Left lung (tissue), 10 donors: ENCODE data around the gene UROS. TPM values are rescaled to one million over a fixed set of nuclear protein-coding genes. Genes with fewer than 3 reads are reported as not detected.

Experiments
- ATAC-seq: fragments of 200-7000 bp; cut with Tn5 transposase; one replicate; pipeline ENCODE4 v1.9.1; 2020; ENCODE audit warnings: moderate library complexity
- DNase-seq, 4 donors: peaks; one replicate each; pipeline ENCODE4 v3.0.0-alpha.2; 2013 to 2020
- H3K27ac ChIP-seq, 2 donors: fragments of 200-600 bp; sonication (generic) in 1 of 2; one replicate each; pipeline versions ENCODE4 v1.5.0 to v1.8.0; 2020 to 2021
- H3K27me3 ChIP-seq, 2 donors: fragments of 200-600 bp; sonication (generic) in 1 of 2; one replicate each; pipeline versions ENCODE4 v1.5.0 to v1.8.0; 2020 to 2021
- H3K36me3 ChIP-seq, 2 donors: fragments of 200-600 bp; sonication (generic) in 1 of 2; one replicate each; pipeline versions ENCODE4 v1.5.0 to v1.8.0; 2020 to 2021
- H3K4me1 ChIP-seq, 2 donors: fragments of 200-600 bp; one replicate each; pipeline ENCODE4 v1.8.0; 2021
- H3K4me3 ChIP-seq, 2 donors: fragments of 200-600 bp; sonication (generic) in 1 of 2; one replicate each; pipeline versions ENCODE4 v1.5.0 to v1.8.0; 2020 to 2021; ENCODE audit warnings: mild to moderate bottlenecking in 1 of 2
- H3K9me3 ChIP-seq, 2 donors: fragments of 200-600 bp; sonication (generic) in 1 of 2; one replicate each; pipeline versions ENCODE4 v1.5.0 to v1.8.0; 2020 to 2021
- CTCF ChIP-seq, 2 donors: fragments of 200-600 bp; sonication (generic) in 1 of 2; IDR thresholded peaks; one replicate each; pipeline versions ENCODE4 v1.5.0 to v1.8.0; 2021; ENCODE audit warnings: antibody characterized with exemption in 2 of 2
- intact Hi-C, 2 donors: fragments of 100-400 bp; cut with DNase I; formaldehyde crosslinking; loops; one replicate each; pipeline versions ENCODE4 v1.11.2 to v1.14.2; 2022
- polyA plus RNA-seq, 6 donors: library from polyadenylated mRNA; unstranded; fragments of 120-200 nt; gene quantifications; one replicate each; pipeline ENCODE4 v1.2.1, GENCODE V29; 2013; ENCODE audit not compliant: insufficient read length in 6 of 6
- total RNA-seq, 2 donors: library from RNA; stranded (reverse); fragmentation: NEBNext Ultra II Directional; extraction: Animal tissue kit (Norgen Biotek cat#: 25700); gene quantifications; one replicate each; pipeline ENCODE4 v1.2.1, GENCODE V29; 2021
- donor health status: DM: no; HTN: yes; CAD: no.
- donor health status: DM: no; HTN: no; CAD: no.

The UROS gene
- total and polyA plus RNA-seq, 8 donors, result 42.0 to 73.0 (median 67.0) TPM

- Histone ChIP-seq H3K36me3 (peaks cover 0 to 96% of the 10 kb centered on the region in 2 donors), H3K4me3 (no peak overlapping the region), H3K27ac (no peak overlapping the region), H3K4me1 (no peaks in the 10 kb centered on the region), H3K27me3 (no peaks in the 10 kb centered on the region), H3K9me3 (no peaks in the 10 kb centered on the region)
- no peak for ATAC-seq
- intact Hi-C loops, result no loop called here
- DNase-seq, result no peak
- TF ChIP-seq CTCF (IDR thresholded peaks at IDR 0.05), result no peak
Observed at GRCh38 chr10:125761961-125762360, 61.1 kb downstream of the UROS start.

GRCh38 chr10:125757742-125758141 is 65.3 kb downstream of the UROS start:
- ATAC-seq (no peak), DNase-seq (no peak)
- intact Hi-C loops, result no loop called here
- no peak for TF ChIP-seq CTCF (IDR thresholded peaks at IDR 0.05)
- Histone ChIP-seq H3K4me1 (no peaks in the 10 kb centered on the region), H3K36me3 (peaks cover 0 to 98% of the 10 kb centered on the region in 2 donors), H3K4me3 (no peak overlapping the region), H3K9me3 (no peaks in the 10 kb centered on the region), H3K27ac (no peak overlapping the region), H3K27me3 (no peaks in the 10 kb centered on the region)

- ATAC-seq (no peak), DNase-seq (no peak)
- Histone ChIP-seq H3K27ac (no peak overlapping the region), H3K36me3 (peaks cover 0 to 98% of the 10 kb centered on the region in 2 donors), H3K4me1 (no peaks in the 10 kb centered on the region), H3K9me3 (no peaks in the 10 kb centered on the region), H3K27me3 (no peaks in the 10 kb centered on the region), H3K4me3 (no peak overlapping the region)
- intact Hi-C loops, result no loop called here
- TF ChIP-seq CTCF (IDR thresholded peaks at IDR 0.05), result no peak
Observed at GRCh38 chr10:125756853-125757487, 66.1 kb downstream of the UROS start.

- Histone ChIP-seq H3K4me3 (no peak overlapping the region), H3K9me3 (no peaks in the 10 kb centered on the region), H3K27me3 (no peaks in the 10 kb centered on the region), H3K4me1 (no peaks in the 10 kb centered on the region), H3K36me3 (peaks cover 0 to 99% of the 10 kb centered on the region in 2 donors), H3K27ac (no peak overlapping the region)
- TF ChIP-seq CTCF (IDR thresholded peaks at IDR 0.05), result no peak
- intact Hi-C loops, result no loop called here
- ATAC-seq (no peak), DNase-seq (no peak)
Observed at GRCh38 chr10:125756196-125756595, 66.9 kb downstream of the UROS start.

- Histone ChIP-seq H3K36me3 (peaks cover 0 to 100% of the 10 kb centered on the region in 2 donors), H3K27me3 (no peaks in the 10 kb centered on the region), H3K4me3 (no peak overlapping the region), H3K4me1 (no peaks in the 10 kb centered on the region), H3K27ac (no peak overlapping the region), H3K9me3 (no peaks in the 10 kb centered on the region)
- intact Hi-C loops, result no loop called here
- TF ChIP-seq CTCF (IDR thresholded peaks at IDR 0.05), result no peak
- ATAC-seq (no peak), DNase-seq (no peak)
Observed at GRCh38 chr10:125747417-125747816, 75.6 kb downstream of the UROS start.
